Kidney (tissue), 14 donors: Measurements from ENCODE around the gene ERCC2. TPM values are rescaled to one million over a fixed set of nuclear protein-coding genes. Genes with fewer than 3 reads are reported as not detected.

ENCODE experiments used
- DNase-seq, 5 donors: peaks; one replicate each; pipeline ENCODE4 v3.0.0-alpha.2; 2013 to 2020
- FAIRE-seq: peaks from 2 replicates; lab custom pipeline; 2012; peaks lifted over from hg19 to GRCh38; lab: Jason Lieb, UNC
- H3K27ac ChIP-seq, 2 donors: one replicate each; pipeline ENCODE4 v1.7.0; 2013; ENCODE audit warnings: low read depth in 2 of 2, low read length in 2 of 2, inconsistent platforms in 1 of 2
- H3K27me3 ChIP-seq: one replicate; pipeline ENCODE4 v1.7.1; 2013; ENCODE audit warnings: low read length, inconsistent platforms; ENCODE audit not compliant: control insufficient read depth, insufficient read depth
- H3K36me3 ChIP-seq, 3 donors: one replicate each; pipeline versions ENCODE4 v1.7.0 to v1.7.1; 2013; ENCODE audit warnings: low read length in 3 of 3, control low read depth in 1 of 3, inconsistent platforms in 1 of 3; ENCODE audit not compliant: insufficient read depth in 3 of 3, control insufficient read depth in 2 of 3
- H3K4me1 ChIP-seq, 3 donors: one replicate each; pipeline versions ENCODE4 v1.7.0 to v1.7.1; 2013; ENCODE audit warnings: low read length in 3 of 3, inconsistent platforms in 1 of 3, low read depth in 1 of 3; ENCODE audit not compliant: control insufficient read depth in 2 of 3, insufficient read depth in 2 of 3
- H3K4me3 ChIP-seq, 3 donors: one replicate each; pipeline versions ENCODE4 v1.7.0 to v1.8.1; 2013; ENCODE audit warnings: low read length in 3 of 3, control low read depth in 1 of 3, inconsistent platforms in 1 of 3
- H3K9ac ChIP-seq, 3 donors: one replicate each; pipeline versions ENCODE4 v1.7.0 to v1.7.1; 2013; ENCODE audit warnings: low read length in 3 of 3, control low read depth in 1 of 3, inconsistent platforms in 1 of 3
- H3K9me3 ChIP-seq, 3 donors: one replicate each; pipeline versions ENCODE4 v1.7.0 to v1.7.1; 2013; ENCODE audit warnings: low read length in 3 of 3, control low read depth in 1 of 3, inconsistent platforms in 1 of 3; ENCODE audit not compliant: control insufficient read depth in 2 of 3, insufficient read depth in 1 of 3
- intact Hi-C: fragments of 100-400 bp; cut with DNase I; formaldehyde crosslinking; loops from one replicate; pipeline ENCODE4 v1.11.1; 2022
- polyA plus RNA-seq: library from polyadenylated mRNA; stranded (reverse); fragments of 350-450 nt; fragmentation: Illumina TruSeq; extraction: RNeasy Lipid Tissue Mini Kit (QIAGEN cat#74804); gene quantifications from one replicate; pipeline ENCODE4 v1.2.3, GENCODE V29; 2014; ENCODE audit warnings: low read depth, low replicate concordance; ENCODE audit not compliant: insufficient read depth
- total RNA-seq: library from RNA; stranded (reverse); fragmentation: NEBNext Ultra II Directional; extraction: Animal tissue kit (Norgen Biotek cat#: 25700); gene quantifications from one replicate; pipeline ENCODE4 v1.2.1, GENCODE V29; 2021
- TF ChIP-seq, protein P1 (sequence below): IDR thresholded peaks from 3 replicates; pipeline ENCODE4 v1.5.1; 2012; ENCODE audit warnings: mild to moderate bottlenecking, moderate library complexity, borderline replicate concordance; ENCODE audit not compliant: insufficient read depth; ENCODE audit errors: extremely low read depth
- donor health status: control.
- donor health status: control.
- donor health status: control.
- donor health status: control.
- donor health status: control.
- donor health status: DM: yes; HTN: yes; CAD: no.
- donor health status: Normal renal cell carcinoma (clear cell type).

ERCC2 gene
- total and polyA plus RNA-seq, 2 donors from 2014 or later = 16.7 to 19.0 TPM

DNA sequence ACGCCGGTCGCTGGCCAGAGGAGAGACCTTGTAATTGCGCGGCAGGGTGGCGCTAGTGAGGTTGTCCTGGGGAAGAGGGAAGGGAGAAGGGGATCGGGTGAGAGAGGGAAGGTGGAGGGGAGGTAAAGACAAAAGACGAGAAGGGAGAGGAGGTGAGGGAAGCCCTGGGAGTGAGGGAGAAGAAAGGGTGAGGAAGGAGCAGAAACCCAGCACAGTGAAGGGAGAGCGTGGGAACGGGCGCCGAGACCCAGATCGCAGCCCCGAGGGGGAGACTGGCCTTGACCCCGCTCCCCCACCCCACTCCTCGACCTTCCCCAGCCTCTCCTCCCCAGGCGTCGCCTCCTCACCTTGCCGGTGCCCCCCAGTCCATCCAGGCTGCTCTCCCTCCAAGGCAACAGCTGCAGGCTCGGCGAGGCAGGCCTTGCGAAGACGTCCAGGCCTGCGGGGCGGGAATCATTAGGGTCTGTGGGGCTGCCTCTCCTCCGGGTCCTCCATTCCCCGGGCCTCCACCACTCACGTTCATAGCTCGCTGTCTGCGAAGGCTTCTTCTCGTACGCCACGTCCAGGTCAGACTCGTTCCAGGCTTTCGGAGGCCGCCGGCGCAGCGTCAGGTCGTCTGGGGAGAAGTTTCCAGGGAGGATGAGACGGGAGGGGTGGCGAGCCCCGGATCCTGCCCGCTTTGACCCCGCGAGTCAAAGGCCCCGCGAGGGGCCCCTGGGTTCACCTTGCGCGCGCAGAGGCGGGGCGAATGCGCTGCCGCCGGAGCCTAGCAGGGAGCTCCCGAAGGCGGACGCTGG, 25.6 kb upstream of the ERCC2 start:
- H3K36me3 ChIP-seq = no peaks in the 10 kb centered on the region
- no peak overlapping the region for H3K9ac ChIP-seq
- TF ChIP-seq, protein P1, sequence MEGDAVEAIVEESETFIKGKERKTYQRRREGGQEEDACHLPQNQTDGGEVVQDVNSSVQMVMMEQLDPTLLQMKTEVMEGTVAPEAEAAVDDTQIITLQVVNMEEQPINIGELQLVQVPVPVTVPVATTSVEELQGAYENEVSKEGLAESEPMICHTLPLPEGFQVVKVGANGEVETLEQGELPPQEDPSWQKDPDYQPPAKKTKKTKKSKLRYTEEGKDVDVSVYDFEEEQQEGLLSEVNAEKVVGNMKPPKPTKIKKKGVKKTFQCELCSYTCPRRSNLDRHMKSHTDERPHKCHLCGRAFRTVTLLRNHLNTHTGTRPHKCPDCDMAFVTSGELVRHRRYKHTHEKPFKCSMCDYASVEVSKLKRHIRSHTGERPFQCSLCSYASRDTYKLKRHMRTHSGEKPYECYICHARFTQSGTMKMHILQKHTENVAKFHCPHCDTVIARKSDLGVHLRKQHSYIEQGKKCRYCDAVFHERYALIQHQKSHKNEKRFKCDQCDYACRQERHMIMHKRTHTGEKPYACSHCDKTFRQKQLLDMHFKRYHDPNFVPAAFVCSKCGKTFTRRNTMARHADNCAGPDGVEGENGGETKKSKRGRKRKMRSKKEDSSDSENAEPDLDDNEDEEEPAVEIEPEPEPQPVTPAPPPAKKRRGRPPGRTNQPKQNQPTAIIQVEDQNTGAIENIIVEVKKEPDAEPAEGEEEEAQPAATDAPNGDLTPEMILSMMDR = no peak
- peaks cover 0 to 2% (median 0%) of the 10 kb centered on the region in 3 donors for H3K4me1 ChIP-seq
- peaks cover 5% of the 10 kb centered on the region for H3K27me3 ChIP-seq
- no peak overlapping the region for H3K4me3 ChIP-seq
- H3K9me3 ChIP-seq = no peaks in the 10 kb centered on the region
- FAIRE-seq = no peak
- H3K27ac ChIP-seq = no peak overlapping the region
- DNase-seq = peak in 1 of 5 donors; percentile 48
- intact Hi-C loops = no loop called here

DNA sequence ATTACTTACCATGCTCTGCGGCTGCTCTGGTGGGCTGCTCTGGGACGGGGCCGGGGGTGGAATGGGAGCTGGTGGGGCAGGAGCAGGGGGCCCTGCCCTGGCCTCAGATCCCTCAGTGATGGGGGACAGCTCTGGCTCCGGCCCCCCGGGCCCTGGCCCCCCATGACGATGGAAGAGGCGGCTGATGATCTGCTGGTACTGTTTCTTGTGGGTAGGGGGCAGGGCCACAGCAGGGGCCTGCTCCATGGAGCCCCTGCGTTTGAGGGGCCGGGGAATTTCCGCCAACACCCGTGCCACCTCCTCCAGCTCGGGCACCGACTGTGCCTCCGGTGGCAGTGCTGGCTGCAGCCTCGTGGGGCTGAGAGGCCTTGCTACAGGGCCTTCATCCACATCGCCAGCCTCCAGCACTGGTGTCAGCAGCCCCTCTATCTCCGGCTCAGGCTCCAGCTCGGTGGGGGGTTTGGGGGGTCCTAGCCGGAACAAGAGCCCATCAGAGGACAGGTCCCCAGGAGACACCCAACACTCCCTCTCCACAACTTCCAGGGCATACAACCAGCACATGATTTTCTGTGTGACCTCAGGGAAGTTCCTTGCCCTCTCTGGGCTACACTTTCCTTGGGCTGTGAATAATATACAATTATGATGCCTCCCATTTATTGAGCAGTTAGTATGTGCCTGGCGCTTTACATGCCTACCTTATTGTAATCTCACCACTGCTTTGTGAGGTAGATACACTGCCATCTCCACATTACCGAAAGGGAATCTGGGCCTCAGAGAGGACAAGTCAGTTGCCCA, 21.7 kb upstream of the ERCC2 start:
- TF ChIP-seq, protein P1 = no peak
- H3K36me3 ChIP-seq = no peaks in the 10 kb centered on the region
- intact Hi-C loops = no loop called here
- DNase-seq (no peak), FAIRE-seq (no peak)
- no peaks in the 10 kb centered on the region for H3K4me1 ChIP-seq
- no peak overlapping the region for H3K27ac ChIP-seq
- no peak overlapping the region for H3K9ac ChIP-seq
- H3K9me3 ChIP-seq = no peaks in the 10 kb centered on the region
- no peak overlapping the region for H3K4me3 ChIP-seq
- peaks cover 5% of the 10 kb centered on the region for H3K27me3 ChIP-seq

- Histone ChIP-seq H3K4me3 (no peak overlapping the region), H3K9me3 (no peaks in the 10 kb centered on the region), H3K27ac (no peak overlapping the region), H3K9ac (no peak overlapping the region), H3K27me3 (peaks cover 5% of the 10 kb centered on the region), H3K4me1 (no peaks in the 10 kb centered on the region), H3K36me3 (no peaks in the 10 kb centered on the region)
- FAIRE-seq = no peak
- TF ChIP-seq, protein P1 = no peak
- DNase-seq = no peak
- intact Hi-C loops = no loop called here
Observed at GRCh38 chr19:45391346-45391745, 21.0 kb upstream of the ERCC2 start.
